Mammary epithelial cell (primary cell): ENCODE measurements around the gene DYNLRB2.

Experiments used
- EZH2 ChIP-seq: IDR thresholded peaks from 2 replicates; pipeline ENCODE4 v1.6.1; 2012; ENCODE audit warnings: low read length, inconsistent platforms, borderline replicate concordance
- TF ChIP-seq, protein P1 (sequence below), 2 donors: IDR thresholded peaks in 1 of 2; conservative IDR thresholded peaks in 1 of 2; 2 replicates each; pipeline ENCODE4 v1.5.1; 2011 to 2012; ENCODE audit warnings: inconsistent platforms in 2 of 2, low read length in 2 of 2, mild to moderate bottlenecking in 2 of 2, control low read depth in 1 of 2, low read depth in 1 of 2; ENCODE audit not compliant: insufficient read depth in 1 of 2; ENCODE audit errors: extremely low read depth in 1 of 2

DNA sequence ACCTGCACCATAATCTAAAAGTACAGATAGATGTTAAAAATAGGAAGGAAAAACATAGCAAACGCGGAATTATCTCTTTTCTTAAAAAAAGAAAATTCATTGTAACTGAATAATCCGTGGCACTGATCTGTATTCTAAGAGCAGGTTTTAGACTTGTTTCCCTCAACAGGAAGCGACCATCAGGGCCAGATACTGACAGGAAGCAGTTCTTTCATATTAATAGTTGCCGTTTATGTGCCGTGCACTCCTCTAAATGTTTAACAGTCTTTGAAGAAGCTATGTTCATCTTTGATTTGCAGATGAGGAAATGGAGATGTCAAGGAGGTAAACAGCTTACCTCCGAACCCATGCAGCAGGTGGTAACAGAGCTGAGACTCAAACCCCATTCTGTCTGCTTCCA is 23.6 kb downstream of the DYNLRB2 start:
- TF ChIP-seq, protein P1, sequence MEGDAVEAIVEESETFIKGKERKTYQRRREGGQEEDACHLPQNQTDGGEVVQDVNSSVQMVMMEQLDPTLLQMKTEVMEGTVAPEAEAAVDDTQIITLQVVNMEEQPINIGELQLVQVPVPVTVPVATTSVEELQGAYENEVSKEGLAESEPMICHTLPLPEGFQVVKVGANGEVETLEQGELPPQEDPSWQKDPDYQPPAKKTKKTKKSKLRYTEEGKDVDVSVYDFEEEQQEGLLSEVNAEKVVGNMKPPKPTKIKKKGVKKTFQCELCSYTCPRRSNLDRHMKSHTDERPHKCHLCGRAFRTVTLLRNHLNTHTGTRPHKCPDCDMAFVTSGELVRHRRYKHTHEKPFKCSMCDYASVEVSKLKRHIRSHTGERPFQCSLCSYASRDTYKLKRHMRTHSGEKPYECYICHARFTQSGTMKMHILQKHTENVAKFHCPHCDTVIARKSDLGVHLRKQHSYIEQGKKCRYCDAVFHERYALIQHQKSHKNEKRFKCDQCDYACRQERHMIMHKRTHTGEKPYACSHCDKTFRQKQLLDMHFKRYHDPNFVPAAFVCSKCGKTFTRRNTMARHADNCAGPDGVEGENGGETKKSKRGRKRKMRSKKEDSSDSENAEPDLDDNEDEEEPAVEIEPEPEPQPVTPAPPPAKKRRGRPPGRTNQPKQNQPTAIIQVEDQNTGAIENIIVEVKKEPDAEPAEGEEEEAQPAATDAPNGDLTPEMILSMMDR (conservative IDR thresholded peaks at IDR 0.05 in 1 of 2, IDR thresholded peaks at IDR 0.05 in 1 of 2; ENCODE audit: extremely low read depth in 1 of 2, insufficient read depth in 1 of 2, low read depth in 1 of 2, low read length in 2 of 2), result no peak
- no peak for TF ChIP-seq EZH2
